ENCODE data around the gene SAXO2.
"Not testable (repeated sequence)": the region's sequence is repeated elsewhere in the genome, so short reads cannot be mapped to it uniquely, and the experiment has no call there.

The SAXO2 gene

GRCh38 chr15:82314769-82315518 is 52.3 kb downstream of the SAXO2 start:
- DNase-seq: no peak

GRCh38 chr15:82315519-82316246 is 53.1 kb downstream of the SAXO2 start:
- no peak for DNase-seq

- DNase-seq: not testable (repeated sequence)
Measured at GRCh38 chr15:82316247-82317090, 53.9 kb downstream of the SAXO2 start.

- no peak for DNase-seq
Measured at GRCh38 chr15:82317091-82317489, 54.5 kb downstream of the SAXO2 start.

- not testable (repeated sequence) for DNase-seq
Measured at GRCh38 chr15:82317516-82317915, 54.9 kb downstream of the SAXO2 start.

GRCh38 chr15:82318281-82318680 is 55.7 kb downstream of the SAXO2 start:
- DNase-seq: not testable (repeated sequence)

GRCh38 chr15:82319522-82320278 is 57.1 kb downstream of the SAXO2 start:
- DNase-seq: not testable (repeated sequence)

GRCh38 chr15:82320861-82321260 is 58.2 kb downstream of the SAXO2 start:
- not testable (repeated sequence) for DNase-seq

GRCh38 chr15:82322488-82322887 is 59.9 kb downstream of the SAXO2 start:
- DNase-seq: not testable (repeated sequence)

- DNase-seq: not testable (repeated sequence)
Measured at GRCh38 chr15:82324831-82325230, 62.2 kb downstream of the SAXO2 start.

- DNase-seq: not testable (repeated sequence)
Measured at GRCh38 chr15:82325646-82326045, 63.0 kb downstream of the SAXO2 start.

- not testable (repeated sequence) for DNase-seq
Measured at GRCh38 chr15:82326896-82327295, 64.3 kb downstream of the SAXO2 start.

- not testable (repeated sequence) for DNase-seq
Measured at GRCh38 chr15:82327372-82327771, 64.8 kb downstream of the SAXO2 start.

- not testable (repeated sequence) for DNase-seq
Measured at GRCh38 chr15:82329039-82329438, 66.4 kb downstream of the SAXO2 start.

GRCh38 chr15:82330921-82331320 is 68.3 kb downstream of the SAXO2 start:
- not testable (repeated sequence) for DNase-seq

GRCh38 chr15:82331576-82332304 is 69.1 kb downstream of the SAXO2 start:
- DNase-seq: not testable (repeated sequence)

- not testable (repeated sequence) for DNase-seq
Measured at GRCh38 chr15:82332711-82333602, 70.3 kb downstream of the SAXO2 start.

- DNase-seq: not testable (repeated sequence)
Measured at GRCh38 chr15:82333603-82334553, 71.3 kb downstream of the SAXO2 start.

Data from SHP77 treated with DMSO at 0.1 percent for 48 hours (cell line).